ENCODE results near the gene RASGEF1C. TPM values are rescaled to one million over a fixed set of nuclear protein-coding genes. Genes with fewer than 3 reads are reported as not detected.

The RASGEF1C gene
- total RNA-seq, 1 donor from 2014 or later = 0.27 TPM

DNA sequence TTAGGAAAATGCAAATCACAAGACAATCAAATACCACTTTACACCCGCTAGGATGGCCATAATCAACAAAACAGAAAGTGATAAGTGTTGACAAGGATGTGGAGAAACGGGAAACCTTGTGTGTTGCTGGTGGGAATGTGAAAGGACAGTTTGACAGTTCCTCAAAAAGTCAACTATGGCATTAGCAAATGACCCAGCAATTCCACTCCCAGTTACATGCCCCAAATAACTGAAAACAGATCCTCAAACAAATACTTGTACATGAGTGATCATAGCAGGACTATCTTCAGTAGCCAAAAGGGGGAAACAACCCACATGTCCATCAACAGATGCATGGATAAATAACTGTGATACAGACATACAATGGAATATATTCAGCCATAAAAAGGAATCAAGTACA, 21.2 kb downstream of the RASGEF1C start:
- Histone ChIP-seq H3K36me3 (no peaks in the 10 kb centered on the region), H3K27ac (replicated peaks) (no peak overlapping the region), H3K9me3 (replicated peaks) (peaks cover 36% of the 10 kb centered on the region), H3K27me3 (ENCODE audit: low read depth) (no peaks in the 10 kb centered on the region), H3K4me3 (no peak overlapping the region), H3K4me1 (no peaks in the 10 kb centered on the region)
- TF ChIP-seq CTCF (IDR thresholded peaks at IDR 0.05; ENCODE audit: borderline replicate concordance) = no peak
- intact Hi-C loops (cut with micrococcal nuclease) = no loop called here
- DNase-seq = no peak

GRCh38 chr5:180180846-180181245, 28.2 kb downstream of the RASGEF1C start:
- H3K4me1 ChIP-seq = peaks cover 9% of the 10 kb centered on the region
- no peak for DNase-seq
- intact Hi-C loops (cut with micrococcal nuclease) = no loop called here
- H3K4me3 ChIP-seq = no peak overlapping the region
- H3K9me3 ChIP-seq (replicated peaks) = peaks cover 10% of the 10 kb centered on the region
- H3K27ac ChIP-seq (replicated peaks) = no peak overlapping the region
- TF ChIP-seq CTCF (IDR thresholded peaks at IDR 0.05; ENCODE audit: borderline replicate concordance) = no peak
- no peaks in the 10 kb centered on the region for H3K36me3 ChIP-seq
- peaks cover 18% of the 10 kb centered on the region for H3K27me3 ChIP-seq (ENCODE audit: low read depth)

- Histone ChIP-seq H3K9me3 (replicated peaks) (peaks cover 7% of the 10 kb centered on the region), H3K36me3 (no peaks in the 10 kb centered on the region), H3K27ac (replicated peaks) (no peak overlapping the region), H3K4me1 (peaks cover 9% of the 10 kb centered on the region), H3K27me3 (ENCODE audit: low read depth) (peaks cover 18% of the 10 kb centered on the region), H3K4me3 (no peak overlapping the region)
- no peak for TF ChIP-seq CTCF (IDR thresholded peaks at IDR 0.05; ENCODE audit: borderline replicate concordance)
- DNase-seq = no peak
- intact Hi-C loops (cut with micrococcal nuclease) = no loop called here
Observed at GRCh38 chr5:180180421-180180820, 28.6 kb downstream of the RASGEF1C start.

DNA sequence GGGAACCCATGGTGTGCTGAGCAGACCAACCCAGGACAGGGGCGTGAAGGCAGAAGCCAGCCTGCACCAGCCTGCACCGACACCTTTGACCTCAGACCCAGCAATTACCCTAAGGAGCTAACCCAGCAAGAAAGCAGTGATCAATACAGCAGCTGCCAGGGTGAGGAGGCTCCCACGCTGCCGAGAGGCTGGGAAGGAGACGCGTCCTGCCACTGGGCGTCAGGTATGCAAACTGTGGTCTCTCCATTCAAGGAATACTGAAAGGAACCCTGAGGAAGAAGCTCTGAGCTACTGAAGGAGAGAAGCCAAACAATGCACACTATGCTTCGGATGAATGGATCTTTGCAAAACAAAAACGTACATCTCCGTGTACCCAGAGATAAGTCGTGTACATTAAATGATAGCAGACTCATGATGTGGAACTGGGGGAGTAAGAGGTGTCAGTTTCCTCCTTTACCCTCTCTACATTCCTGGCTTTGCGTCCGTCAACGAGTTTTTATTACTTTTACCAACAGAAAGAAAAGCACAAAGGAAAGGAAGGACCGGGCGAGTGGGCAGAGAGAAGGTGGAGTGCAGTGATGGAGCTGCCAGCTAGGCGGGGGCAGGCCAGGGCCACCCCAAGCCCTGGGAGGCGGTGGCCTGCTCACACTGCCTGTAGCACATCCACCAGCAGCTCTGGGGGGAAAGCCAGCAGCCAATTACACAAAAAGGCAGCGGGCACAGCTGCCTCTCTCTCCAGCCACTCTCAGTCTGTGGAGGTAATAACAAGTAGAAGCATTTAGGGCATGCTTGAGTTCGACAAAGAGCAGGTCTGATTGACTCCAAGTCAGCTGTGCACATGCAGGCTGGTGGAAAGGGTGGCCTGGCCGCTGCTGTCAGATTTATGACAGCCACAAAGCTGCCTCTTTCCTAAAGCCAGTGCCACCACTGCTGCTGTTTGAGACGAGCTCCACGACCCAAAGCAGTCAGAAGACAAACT, 29.3 kb downstream of the RASGEF1C start:
- intact Hi-C loops (cut with micrococcal nuclease) = no loop called here
- Histone ChIP-seq H3K4me3 (no peak overlapping the region), H3K27ac (replicated peaks) (no peak overlapping the region), H3K9me3 (replicated peaks) (peaks cover 6% of the 10 kb centered on the region), H3K27me3 (ENCODE audit: low read depth) (peaks cover 18% of the 10 kb centered on the region), H3K4me1 (peaks cover 9% of the 10 kb centered on the region), H3K36me3 (no peaks in the 10 kb centered on the region)
- TF ChIP-seq CTCF (IDR thresholded peaks at IDR 0.05; ENCODE audit: borderline replicate concordance) = no peak
- no peak for DNase-seq

GRCh38 chr5:180178531-180179441, 30.2 kb downstream of the RASGEF1C start:
- H3K9me3 ChIP-seq (replicated peaks) = no peaks in the 10 kb centered on the region
- intact Hi-C loops (cut with micrococcal nuclease) = no loop called here
- peaks cover 18% of the 10 kb centered on the region for H3K27me3 ChIP-seq (ENCODE audit: low read depth)
- H3K27ac ChIP-seq (replicated peaks) = no peak overlapping the region
- no peaks in the 10 kb centered on the region for H3K36me3 ChIP-seq
- H3K4me1 ChIP-seq = peaks cover 9% of the 10 kb centered on the region
- no peak for DNase-seq
- no peak for TF ChIP-seq CTCF (IDR thresholded peaks at IDR 0.05; ENCODE audit: borderline replicate concordance)
- no peak overlapping the region for H3K4me3 ChIP-seq

Measured in left ventricle myocardium inferior (tissue), 1 donor.